Measurements from ENCODE around the gene UGT1A4.

Gene UGT1A4

GRCh38 chr2:233718552-233718951 is at the start of gene UGT1A4:
Gene UGT1A4 (plus strand): TSS chr2:233718736. CDS start chr2:233718821, 85 bp downstream.
- no peak for DNase-seq

- no peak for DNase-seq
Observed at GRCh38 chr2:233671290-233672161, 47.0 kb upstream of the UGT1A4 start, which contains the start of gene UGT1A9. Gene UGT1A9 (plus strand): TSS chr2:233671898. CDS start chr2:233671935, 37 bp downstream.

DNA sequence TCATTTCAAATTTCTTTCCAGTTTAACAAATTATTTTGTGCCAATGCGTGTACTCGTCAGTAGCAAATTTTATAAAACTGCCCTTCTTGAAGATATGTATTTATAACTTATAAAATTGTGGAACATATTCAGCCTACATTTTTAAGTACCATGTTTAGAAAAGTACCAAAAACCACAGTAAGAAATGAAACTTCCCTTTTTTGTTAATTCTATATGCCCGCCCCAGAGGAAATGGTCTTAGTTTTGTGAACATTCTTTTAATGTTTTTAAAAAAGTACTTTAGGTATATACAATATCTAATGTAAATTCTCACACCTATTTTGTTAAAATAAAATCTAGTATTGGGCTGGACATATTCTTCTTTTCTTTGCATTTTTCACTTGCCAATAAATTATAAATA is 45.6 kb upstream of the UGT1A4 start:
- DNase-seq: no peak

DNA sequence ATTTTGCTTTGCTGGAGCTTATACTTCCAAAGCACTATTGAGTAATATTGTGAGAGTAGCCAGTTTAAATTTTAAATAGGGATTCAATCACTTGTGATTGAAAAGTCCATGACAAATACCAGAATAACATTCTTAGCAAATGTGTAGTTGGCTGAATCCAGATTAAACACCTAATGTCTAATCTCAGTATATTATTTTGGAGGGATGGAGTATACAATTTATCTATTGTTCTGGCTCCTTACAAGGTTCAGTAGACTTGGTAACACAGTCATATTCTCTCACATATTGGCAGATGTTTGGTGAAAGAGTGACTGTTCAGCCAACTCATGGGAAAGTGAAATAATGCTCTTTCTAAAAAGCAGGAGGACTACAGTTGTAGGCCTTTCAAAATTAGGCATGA is 44.6 kb upstream of the UGT1A4 start:
- no peak for DNase-seq

GRCh38 chr2:233674314-233674713 is 44.2 kb upstream of the UGT1A4 start:
- DNase-seq: no peak

DNA sequence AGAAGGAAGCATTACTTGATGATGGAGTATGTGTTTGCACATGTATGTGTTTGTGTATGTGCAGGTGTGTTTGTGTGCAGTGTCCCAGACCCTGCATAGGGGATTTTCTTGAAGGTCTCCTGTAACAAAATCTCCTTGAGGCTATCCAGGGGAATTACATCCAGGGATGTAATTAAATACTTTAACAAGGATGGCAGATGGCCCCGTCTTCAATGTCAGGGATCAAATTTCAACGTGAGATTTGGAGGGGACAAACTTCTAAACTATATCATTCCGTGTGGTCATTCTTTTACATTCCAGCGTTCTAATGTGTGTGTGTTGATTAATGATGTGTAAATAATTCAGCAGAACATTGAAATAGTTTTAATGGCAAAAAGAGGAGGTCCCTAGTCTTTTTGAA is 43.5 kb upstream of the UGT1A4 start:
- DNase-seq: no peak

GRCh38 chr2:233676046-233676445 is 42.5 kb upstream of the UGT1A4 start:
- DNase-seq: no peak

- no peak for DNase-seq
Observed at GRCh38 chr2:233679196-233679595, 39.3 kb upstream of the UGT1A4 start.

DNA sequence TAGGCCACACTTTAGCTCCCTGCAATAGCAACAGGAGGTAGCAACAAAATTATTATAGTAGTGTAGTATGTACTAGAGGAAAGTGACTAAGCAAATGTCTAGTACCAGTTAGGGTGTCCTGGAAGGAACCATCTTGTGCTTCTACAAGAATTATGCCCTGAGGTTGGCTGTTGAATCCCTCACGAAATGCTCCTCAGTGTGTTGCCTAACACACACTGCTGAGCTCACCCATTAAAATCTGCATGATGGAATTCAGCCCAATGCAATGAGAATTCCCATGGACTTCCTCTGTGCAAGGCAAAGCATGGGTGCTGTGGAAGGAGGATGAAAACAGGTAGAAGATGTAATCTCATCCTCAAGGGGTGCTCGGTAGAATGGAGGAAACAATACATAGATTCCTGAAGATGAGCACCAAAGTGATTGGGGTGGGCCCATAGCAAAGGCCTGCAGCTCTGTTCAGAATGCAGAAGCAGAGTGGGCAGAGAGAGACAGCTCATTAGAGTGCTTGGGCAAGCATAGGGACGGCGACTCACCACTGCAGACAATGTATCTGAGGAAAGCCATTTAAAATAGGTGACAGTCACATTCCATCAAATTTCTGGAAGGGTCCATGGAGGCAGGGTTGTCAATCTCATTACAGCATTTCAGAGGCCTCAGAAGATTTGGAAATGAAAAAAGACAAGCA is 38.0 kb upstream of the UGT1A4 start:
- no peak for DNase-seq

DNA sequence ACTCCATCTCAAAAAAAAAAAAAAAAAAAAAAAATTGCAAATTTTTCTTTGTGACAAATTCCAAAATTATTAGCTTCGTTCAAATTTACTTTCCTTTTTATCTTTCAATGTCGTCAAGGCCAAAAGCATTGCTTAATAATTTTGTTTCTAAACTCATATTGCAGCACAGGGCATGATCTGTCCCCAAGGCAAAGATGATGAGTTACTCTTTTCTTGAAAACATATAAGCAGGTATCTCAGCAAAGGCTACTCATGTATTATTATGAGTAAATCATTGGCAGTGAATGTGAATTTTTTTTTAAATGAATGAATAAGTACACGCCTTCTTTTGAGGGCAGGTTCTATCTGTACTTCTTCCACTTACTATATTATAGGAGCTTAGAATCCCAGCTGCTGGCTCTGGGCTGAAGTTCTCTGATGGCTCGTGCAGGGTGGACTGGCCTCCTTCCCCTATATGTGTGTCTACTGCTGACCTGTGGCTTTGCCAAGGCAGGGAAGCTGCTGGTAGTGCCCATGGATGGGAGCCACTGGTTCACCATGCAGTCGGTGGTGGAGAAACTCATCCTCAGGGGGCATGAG is 36.9 kb upstream of the UGT1A4 start, which contains the start of gene UGT1A7:
UGT1A7 (plus strand) TSS at position 381 of the 579 bp plus-strand sequence; CDS start at position 418, 37 bp downstream.
- no peak for DNase-seq

DNA sequence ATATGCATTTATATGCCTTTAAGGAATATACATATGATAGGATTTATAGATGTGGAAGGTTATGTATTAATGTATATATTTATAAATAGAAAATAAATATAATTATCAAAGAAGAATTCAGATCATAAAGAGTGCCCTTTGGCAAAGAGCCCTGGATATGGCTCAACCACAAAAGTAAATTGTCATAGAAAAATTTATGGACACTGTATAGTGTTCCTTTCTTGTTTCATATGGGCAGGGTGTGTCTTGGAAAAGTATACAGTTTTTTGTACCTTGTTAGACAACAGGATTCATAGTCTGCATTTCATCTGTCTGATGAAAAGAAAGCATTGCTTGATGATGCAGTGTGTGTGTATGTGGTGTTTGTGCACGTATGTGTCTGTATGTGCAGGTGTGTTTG is 33.9 kb upstream of the UGT1A4 start:
- DNase-seq: no peak

DNA sequence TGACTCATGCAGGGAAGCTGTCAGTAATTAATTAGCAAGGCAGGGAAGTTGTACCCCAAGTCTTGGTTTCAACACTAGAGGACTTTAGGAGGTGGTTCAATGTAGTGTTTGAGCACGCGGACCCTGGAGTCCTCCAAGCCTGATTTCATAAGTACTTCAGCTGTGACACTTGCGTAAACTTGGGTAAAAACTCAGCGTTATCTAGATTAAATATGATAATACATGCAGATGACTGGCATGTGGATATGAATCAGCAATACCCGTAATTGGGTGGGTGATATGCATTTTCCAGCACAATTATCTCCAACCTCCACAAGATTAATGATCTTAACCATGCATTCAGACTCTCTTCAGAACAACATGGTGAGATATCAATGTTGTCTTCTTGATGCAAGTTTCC is 31.6 kb upstream of the UGT1A4 start:
- no peak for DNase-seq

GRCh38 chr2:233688341-233688740 is 30.2 kb upstream of the UGT1A4 start:
- no peak for DNase-seq

GRCh38 chr2:233689031-233689430 is 29.5 kb upstream of the UGT1A4 start:
- no peak for DNase-seq

GRCh38 chr2:233689501-233689900 is 29.0 kb upstream of the UGT1A4 start:
- DNase-seq: no peak

- DNase-seq: no peak
Observed at GRCh38 chr2:233690444-233690843, 28.1 kb upstream of the UGT1A4 start.

- no peak for DNase-seq
Observed at GRCh38 chr2:233691443-233692433, 26.8 kb upstream of the UGT1A4 start.

GRCh38 chr2:233692648-233693047 is 25.9 kb upstream of the UGT1A4 start, which contains the start of gene UGT1A6:
Gene UGT1A6 (plus strand): TSS chr2:233692890. CDS start chr2:233693005, 115 bp downstream.
- DNase-seq: no peak

GRCh38 chr2:233693963-233694362 is 24.6 kb upstream of the UGT1A4 start:
- no peak for DNase-seq

DNA sequence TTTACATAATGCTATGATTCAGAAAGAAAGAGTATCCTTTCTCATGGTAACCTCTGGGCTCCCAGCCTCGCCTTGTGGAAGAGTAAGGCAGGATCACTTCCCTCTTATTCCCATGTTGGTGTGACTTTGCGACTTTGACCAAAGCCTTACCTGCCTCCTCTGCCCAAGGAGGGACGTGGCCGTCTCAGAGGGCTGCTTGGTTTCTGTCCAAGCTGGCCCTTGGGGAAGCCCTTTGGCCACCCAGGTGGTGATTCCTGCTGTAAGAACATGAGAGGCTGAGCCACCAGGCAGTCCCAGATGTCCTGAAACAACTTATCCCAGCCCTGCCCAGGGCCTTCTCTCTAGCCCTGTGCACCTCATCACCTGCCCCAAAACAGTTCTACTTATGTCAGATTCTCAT is 19.8 kb upstream of the UGT1A4 start:
- DNase-seq: no peak

- DNase-seq: no peak
Observed at GRCh38 chr2:233699424-233700027, 19.0 kb upstream of the UGT1A4 start.
